ENCODE results near the gene SPG7.
A peak's percentile ranks its signal among the peaks of the same experiment; 100 is the strongest.
"Not testable (repeated sequence)": the region's sequence is repeated elsewhere in the genome, so short reads cannot be mapped to it uniquely, and the experiment has no call there.

Gene SPG7

DNA sequence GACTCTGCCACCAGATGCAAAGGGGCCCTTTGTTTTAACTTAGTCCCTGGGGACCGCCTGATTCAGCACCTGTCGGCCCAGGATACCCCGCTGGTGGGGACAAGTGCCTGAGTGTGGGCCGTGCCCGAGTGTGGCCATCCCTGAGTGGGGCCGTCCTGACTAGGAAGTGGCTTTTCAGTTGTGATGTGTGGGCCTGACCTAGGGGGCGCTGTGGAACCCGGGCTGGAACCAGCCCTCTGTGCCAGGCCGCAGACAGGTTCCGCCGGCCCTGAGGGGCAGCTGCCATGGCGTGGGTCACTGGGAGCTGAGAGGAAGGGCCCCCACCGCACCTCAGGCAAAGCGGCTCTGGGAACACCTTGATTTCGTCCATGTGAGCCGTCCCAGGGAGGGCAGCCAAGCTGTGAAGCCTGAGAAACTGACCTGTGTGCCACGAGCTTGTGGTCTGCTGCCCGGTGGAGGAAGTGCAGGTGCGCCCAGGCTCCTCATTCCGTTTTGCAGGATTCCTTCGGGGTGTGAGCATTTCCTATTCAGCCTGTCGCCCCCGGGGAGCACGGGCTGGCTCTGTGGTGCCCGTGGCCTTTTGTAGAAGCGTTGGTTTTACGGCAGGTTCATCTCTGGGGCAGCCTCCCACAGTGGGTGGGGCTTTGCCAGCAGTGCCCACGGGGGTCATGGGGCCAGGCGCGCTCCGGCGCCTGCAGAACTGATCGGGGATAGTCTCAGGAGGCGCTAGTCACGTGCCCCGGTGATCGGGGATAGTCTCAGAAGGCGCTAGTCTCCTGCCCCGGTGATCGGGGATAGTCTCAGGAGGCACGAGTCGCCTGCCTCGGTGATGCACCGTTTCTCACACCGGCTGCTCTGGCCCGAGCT, 57.5 kb downstream of the SPG7 start:
- DNase-seq, result peak; percentile 61

- no peak for DNase-seq
These were observed 59.7 kb downstream of the SPG7 start for GRCh38 chr16:89567656-89568594.

DNA sequence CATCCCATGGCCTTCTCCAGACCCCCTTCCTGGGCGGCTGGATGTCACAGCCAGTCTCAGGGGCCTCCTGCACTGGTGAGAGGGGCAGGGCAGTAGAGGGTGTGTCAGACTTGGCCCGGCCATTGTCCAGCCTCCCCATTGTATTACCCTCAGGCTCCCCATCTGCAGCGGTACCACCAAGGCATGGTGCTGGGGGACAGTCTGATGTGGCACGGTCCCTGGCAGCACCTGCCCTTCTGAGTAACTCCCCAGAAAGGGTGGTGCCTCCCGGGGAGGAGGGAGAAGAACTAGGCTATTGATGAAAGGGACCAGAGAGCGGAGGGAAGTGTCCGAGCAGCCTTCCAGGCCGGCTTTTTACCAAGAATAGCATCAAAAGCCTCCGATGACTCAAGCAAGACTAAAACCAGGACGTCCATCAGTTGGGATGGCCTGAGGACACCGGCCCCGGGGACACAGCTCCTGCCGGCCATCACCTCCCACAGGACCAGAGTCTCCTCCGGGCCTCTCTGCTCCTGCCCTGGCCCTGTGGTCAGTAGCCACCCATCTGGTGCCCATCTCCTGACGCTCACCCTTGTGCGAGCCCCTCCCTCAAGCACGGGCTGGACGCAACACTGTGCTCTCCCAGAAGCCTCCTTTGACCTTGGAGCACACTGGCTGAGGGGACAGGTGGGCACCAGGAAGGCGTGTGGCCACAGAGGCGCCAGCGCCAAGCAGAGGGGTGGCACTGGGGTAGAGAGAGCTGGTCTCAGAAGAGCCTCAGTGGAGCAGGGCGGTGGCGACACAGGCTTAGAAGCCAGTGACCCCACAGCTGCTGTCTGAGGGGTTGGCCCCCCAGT, 61.5 kb downstream of the SPG7 start:
- DNase-seq, result no peak

DNA sequence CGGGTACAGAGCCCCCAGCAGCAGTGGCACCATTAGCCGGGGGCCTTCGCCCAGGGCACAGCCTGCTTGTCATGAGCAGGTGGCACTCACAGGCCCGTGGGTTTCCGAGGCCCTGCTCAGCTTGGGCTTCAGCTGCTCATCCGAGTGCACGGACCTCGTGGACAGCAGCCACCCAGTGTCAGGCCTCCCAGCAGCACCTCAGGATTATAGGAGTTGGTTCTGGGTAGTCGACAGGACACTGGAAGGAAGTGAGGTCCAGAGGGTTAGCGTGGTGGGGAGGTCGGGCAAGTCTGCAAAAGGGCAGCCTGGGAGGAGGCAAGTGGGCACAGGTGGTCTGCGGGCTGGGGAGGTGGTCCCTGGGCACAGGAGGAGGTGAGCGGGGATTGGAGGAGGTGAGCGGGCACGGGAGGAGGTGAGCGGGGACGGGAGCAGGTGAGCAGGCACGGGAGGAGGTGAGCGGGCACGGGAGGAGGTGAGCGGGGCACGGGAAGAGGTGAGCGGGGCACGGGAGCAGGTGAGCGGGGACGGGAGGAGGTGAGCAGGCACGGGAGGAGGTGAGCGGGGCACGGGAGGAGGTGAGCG, 62.2 kb downstream of the SPG7 start:
- no peak for DNase-seq

- DNase-seq, result not testable (repeated sequence)
These were observed 62.9 kb downstream of the SPG7 start for GRCh38 chr16:89570983-89571598.

- no peak for DNase-seq
These were observed 63.4 kb downstream of the SPG7 start for GRCh38 chr16:89571636-89572035.

GRCh38 chr16:89572073-89572484, 63.9 kb downstream of the SPG7 start:
- DNase-seq, result no peak

GRCh38 chr16:89572485-89573205, 64.4 kb downstream of the SPG7 start:
- no peak for DNase-seq

DNA sequence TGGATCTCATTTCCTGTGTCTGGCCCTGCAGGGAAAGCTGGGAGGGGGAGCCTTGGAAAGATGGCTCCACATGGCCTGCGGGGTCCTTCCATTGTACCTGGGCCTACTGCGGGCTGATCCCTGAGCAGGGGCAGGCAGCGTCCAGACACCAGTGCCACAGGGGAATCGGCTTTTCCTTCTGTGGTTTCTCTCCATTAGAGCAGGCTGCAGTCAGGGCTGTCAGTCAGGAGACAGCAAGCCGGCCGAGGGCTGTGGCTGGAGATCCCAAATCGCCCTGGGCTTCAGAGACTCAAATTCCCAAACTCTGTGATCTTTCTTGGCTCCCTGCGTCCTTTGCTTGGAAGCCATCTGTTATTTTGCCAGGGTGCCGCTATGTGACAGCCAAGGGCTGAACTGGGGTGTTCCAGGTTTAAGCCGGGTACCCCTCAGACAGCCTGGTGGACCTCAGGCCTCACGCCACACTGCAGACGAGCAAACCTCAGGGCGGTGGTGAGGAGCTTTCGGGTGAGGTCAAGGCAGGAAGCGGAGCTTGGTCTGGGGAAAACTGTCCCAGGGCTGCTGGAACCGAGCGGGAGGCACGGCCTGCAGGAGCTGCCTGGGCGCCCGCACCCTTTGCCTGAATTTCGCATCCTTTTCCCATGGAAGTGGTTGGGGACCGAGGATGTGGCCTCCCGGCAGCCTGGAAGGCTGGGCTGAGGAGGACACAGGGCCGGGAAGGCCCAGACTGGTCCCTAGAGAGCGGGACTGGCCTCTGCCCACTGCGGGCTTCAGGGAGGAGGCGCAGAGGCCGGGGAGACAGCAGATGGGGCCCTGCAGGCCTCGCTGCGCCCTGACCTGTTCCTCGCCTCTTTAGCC, 65.8 kb downstream of the SPG7 start:
- no peak for DNase-seq

DNA sequence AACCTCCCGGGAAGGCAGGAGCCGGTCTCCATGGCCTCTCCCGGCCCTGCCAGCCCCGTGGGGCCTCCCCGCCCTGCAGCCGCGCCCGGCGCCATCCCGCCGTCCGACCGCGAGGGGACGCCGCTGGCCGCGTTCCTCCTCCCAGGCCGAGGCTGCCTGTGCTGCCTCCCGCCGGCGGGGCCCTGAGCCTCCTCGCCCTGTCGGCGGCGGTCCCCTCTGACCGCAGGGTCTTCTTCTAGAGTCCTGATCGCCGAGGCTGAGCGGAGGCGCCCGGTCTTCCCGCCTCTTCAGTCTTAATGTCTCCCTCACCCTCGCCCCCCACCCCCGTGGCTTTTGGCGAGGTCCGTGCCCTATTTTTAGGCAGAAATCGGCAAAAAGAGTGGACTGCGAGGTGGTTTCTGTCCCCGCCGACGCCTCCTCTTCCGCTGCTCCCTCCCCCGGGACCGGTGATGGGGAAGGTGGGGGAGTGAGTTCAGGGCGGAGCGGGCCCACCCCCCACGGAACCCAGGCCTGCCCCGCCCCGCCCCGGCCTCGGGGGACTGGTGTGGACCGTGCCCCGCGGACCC, 66.6 kb downstream of the SPG7 start:
- peak; percentile 63 for DNase-seq

DNA sequence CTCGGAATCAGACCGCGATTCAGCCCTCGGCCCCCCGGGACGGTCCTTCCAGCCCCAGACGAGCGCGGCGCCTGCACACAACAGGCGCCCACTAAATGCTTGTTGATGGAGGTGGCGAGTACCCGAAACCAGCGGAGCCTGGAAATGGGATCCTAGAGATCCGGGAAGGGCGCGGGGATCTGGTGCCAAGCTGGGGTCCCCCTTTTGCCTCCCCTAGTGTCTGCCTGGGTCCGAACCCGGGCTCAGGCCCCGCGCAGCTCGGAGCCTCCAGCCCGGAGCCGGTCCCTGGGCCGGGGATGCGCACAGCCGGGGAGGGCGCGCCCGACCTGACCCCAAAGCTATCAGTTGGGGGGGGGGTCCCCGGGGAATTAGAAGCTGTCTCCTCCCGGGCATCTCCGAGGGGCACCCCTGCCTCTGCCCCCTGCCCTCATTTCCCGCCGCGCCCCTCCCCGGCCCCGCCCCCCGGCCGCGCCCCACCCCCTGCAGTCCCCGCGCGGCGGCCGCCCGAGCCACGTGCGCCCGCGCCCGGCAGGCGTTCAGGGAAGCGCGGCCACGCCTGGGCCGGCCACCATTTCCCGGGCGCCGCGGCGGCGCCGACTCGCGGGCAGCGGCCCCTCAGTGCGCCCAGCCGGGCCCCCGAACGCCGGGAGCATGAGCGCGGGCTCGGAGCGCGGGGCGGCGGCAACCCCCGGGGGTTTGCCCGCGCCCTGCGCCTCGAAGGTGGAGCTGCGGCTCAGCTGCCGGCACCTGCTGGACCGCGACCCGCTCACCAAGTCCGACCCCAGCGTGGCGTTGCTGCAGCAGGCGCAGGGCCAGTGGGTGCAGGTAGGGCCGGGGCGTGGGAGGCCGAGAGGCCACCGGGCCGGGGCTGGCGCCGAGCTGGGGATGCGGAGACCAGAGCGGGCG, 67.3 kb downstream of the SPG7 start, which contains the start of gene CPNE7:
Gene CPNE7 (plus strand): TSS at position 512 of the 906 bp plus-strand sequence. CDS start 140 bp downstream, at position 652.
- peak; percentile 35 for DNase-seq

- no peak for DNase-seq
These were observed 68.2 kb downstream of the SPG7 start for GRCh38 chr16:89576153-89577054.

- no peak for DNase-seq
These were observed 69.0 kb downstream of the SPG7 start for GRCh38 chr16:89577055-89577759.

DNA sequence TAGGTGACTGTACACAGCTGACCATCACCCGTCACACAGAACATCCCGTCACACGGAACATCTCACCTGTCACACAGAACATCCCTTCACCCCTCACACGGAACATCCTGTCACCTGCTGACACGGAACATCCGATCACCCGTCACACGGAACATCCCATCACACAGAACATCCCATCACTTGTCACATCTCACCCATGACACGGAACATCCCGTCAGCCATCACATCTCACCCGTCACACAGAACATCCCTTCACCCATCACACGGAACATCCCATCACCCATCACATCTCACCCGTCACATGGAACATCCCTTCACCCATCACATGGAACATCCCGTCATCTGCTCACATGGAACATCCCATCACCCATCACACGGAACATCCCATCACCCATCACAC, 71.1 kb downstream of the SPG7 start:
- DNase-seq, result no peak

- no peak for DNase-seq
These were observed 73.0 kb downstream of the SPG7 start for GRCh38 chr16:89581045-89581695.

GRCh38 chr16:89581861-89582563, 73.8 kb downstream of the SPG7 start:
- no peak for DNase-seq
